PFSK-1 (cell line): Measurements from ENCODE around the gene MIPOL1.

Source experiments
- FOXP2 ChIP-seq: optimal IDR thresholded peaks from 2 replicates; pipeline ENCODE3; 2011; ENCODE audit warnings: borderline replicate concordance, control low read depth, inconsistent platforms; ENCODE audit not compliant: insufficient read depth; ENCODE audit errors: extremely low read length, extremely low read depth
- POLR2AphosphoS5 ChIP-seq: IDR thresholded peaks from 2 replicates; pipeline ENCODE4 v1.6.1; 2012; ENCODE audit warnings: low read depth, mild to moderate bottlenecking, control low read depth, low read length, moderate library complexity
- SIN3A ChIP-seq: IDR thresholded peaks from 2 replicates; pipeline ENCODE4 v1.6.1; 2012; ENCODE audit warnings: mild to moderate bottlenecking, low read length, moderate library complexity, borderline replicate concordance; ENCODE audit not compliant: insufficient read depth
- TAF1 ChIP-seq: IDR thresholded peaks from 2 replicates; pipeline ENCODE4 v1.6.1; 2012; ENCODE audit warnings: low read length, control low read depth, borderline replicate concordance; ENCODE audit not compliant: insufficient read depth
- TF ChIP-seq, protein P1 (sequence below), 2 experiments: IDR thresholded peaks; 2 replicates each; pipeline versions ENCODE4 v1.6.1 to v1.8.0; 2011 to 2012; ENCODE audit warnings: low read depth in 2 of 2, low read length in 2 of 2, control low read depth in 1 of 2, inconsistent platforms in 1 of 2, mild to moderate bottlenecking in 1 of 2, moderate library complexity in 1 of 2; ENCODE audit not compliant: insufficient read depth in 1 of 2

The MIPOL1 gene

DNA sequence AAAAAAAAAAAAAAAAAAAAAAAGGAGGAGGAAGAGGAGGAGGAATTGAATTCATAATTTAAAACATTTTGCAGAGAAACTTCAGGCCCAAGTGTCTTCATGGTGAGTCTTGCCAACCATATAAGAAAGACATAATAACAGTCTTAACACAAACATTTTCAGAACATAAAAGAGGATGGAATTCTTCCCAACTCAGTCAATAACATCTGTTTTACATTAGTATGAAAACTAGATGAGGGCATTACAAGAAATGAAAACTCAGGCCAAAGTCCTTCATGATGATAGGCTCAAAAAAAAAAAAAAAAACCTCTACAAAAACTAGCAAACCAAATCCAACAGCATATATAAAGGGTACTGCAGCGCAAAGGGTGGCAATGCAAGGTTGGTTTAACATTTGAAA is 245.7 kb downstream of the MIPOL1 start:
- TF ChIP-seq FOXP2 (no peak), SIN3A (no peak), POLR2AphosphoS5 (no peak), TAF1 (no peak)
- TF ChIP-seq, protein P1, sequence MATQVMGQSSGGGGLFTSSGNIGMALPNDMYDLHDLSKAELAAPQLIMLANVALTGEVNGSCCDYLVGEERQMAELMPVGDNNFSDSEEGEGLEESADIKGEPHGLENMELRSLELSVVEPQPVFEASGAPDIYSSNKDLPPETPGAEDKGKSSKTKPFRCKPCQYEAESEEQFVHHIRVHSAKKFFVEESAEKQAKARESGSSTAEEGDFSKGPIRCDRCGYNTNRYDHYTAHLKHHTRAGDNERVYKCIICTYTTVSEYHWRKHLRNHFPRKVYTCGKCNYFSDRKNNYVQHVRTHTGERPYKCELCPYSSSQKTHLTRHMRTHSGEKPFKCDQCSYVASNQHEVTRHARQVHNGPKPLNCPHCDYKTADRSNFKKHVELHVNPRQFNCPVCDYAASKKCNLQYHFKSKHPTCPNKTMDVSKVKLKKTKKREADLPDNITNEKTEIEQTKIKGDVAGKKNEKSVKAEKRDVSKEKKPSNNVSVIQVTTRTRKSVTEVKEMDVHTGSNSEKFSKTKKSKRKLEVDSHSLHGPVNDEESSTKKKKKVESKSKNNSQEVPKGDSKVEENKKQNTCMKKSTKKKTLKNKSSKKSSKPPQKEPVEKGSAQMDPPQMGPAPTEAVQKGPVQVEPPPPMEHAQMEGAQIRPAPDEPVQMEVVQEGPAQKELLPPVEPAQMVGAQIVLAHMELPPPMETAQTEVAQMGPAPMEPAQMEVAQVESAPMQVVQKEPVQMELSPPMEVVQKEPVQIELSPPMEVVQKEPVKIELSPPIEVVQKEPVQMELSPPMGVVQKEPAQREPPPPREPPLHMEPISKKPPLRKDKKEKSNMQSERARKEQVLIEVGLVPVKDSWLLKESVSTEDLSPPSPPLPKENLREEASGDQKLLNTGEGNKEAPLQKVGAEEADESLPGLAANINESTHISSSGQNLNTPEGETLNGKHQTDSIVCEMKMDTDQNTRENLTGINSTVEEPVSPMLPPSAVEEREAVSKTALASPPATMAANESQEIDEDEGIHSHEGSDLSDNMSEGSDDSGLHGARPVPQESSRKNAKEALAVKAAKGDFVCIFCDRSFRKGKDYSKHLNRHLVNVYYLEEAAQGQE (IDR thresholded peaks at IDR 0.05; ENCODE audit: insufficient read depth in 1 of 2, low read depth in 2 of 2, low read length in 2 of 2): no peak

DNA sequence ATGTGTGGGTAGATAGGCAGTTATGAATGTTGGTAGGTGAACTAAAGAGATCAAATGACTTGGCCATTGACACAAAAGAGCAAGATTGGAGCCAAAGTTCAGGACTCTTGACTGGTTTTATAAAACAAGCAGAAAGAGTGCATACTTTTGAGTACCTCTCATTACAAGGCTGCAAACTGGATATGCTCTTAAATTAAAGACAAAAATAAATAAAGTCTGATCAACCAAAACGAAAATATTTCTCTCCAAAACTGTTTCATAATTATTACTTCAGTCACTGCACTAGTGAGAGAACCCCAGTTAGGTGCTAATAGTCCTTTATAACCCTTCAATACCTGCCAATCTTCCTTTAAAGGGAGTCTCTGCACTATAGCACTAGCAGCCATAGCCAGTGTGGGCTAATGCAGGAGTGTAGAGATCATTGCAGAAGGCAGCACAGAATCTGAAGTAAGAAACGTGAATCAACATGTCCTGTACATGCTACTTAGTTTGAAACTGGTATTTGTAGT is 250.2 kb downstream of the MIPOL1 start:
- TF ChIP-seq SIN3A: no peak
- no peak for TF ChIP-seq FOXP2
- TF ChIP-seq POLR2AphosphoS5: no peak
- TF ChIP-seq TAF1: no peak
- TF ChIP-seq, protein P1 (IDR thresholded peaks at IDR 0.05; ENCODE audit: insufficient read depth in 1 of 2, low read depth in 2 of 2, low read length in 2 of 2): no peak

DNA sequence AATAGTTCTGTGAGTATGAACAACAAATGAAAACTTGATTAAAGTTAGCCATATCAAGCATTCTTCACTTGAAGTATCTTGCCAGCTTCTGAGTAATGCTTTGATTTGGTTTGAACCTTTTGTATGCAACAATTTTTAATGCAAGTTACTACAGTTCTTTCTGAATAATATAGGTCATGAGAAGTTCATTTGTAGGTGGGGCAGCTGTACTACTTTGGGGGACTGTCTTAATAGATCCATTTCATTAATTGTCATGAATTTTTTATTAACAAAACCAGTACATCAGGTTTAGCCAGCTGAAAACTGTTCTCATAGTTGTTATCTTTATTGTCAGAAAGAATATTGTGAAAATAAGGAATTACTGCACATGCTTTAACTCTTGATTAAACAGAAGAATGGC is 254.6 kb downstream of the MIPOL1 start:
- TF ChIP-seq FOXP2: no peak
- TF ChIP-seq SIN3A: no peak
- TF ChIP-seq POLR2AphosphoS5: no peak
- TF ChIP-seq, protein P1 (IDR thresholded peaks at IDR 0.05; ENCODE audit: insufficient read depth in 1 of 2, low read depth in 2 of 2, low read length in 2 of 2): no peak
- TF ChIP-seq TAF1: no peak

DNA sequence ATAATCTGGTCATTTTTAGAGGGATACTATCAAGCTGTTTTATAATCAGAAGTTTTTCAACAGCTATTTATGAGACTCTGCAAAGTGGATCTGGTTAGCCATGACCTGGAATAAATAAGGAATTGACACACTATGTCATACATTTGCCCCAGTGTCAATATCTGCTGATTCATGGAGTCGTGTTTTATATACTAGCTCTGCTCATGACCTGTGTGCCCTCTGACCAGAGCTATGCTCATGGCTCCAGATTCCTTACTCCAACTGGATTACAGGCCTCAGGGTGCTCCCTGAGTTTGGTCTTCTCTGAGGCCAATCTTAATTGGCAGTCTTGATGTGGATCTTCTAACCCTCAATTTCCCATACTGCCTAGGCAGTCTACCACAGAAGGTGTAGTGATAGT is 256.2 kb downstream of the MIPOL1 start:
- TF ChIP-seq TAF1 (no peak), SIN3A (no peak), FOXP2 (no peak), POLR2AphosphoS5 (no peak)
- TF ChIP-seq, protein P1 (IDR thresholded peaks at IDR 0.05; ENCODE audit: insufficient read depth in 1 of 2, low read depth in 2 of 2, low read length in 2 of 2): no peak

DNA sequence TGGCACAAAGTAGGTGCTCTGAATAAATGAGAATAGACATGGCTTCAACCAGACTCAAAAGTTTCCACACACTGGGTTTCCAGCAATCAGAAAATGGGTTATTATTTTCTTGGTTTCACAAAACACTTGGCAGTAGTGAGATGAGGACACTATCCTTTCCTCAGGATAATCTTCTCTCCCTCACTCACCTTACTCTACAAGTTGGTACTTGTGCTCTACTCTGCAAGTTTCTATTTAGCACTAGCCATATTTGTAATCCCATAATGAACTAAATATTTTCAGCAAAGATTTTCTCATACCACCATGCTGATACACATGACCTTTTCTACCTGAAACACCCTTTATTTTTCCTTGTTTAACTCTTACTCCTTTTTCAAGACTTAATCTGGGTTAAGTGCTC is 259.6 kb downstream of the MIPOL1 start:
- TF ChIP-seq FOXP2: no peak
- no peak for TF ChIP-seq SIN3A
- no peak for TF ChIP-seq POLR2AphosphoS5
- TF ChIP-seq, protein P1 (IDR thresholded peaks at IDR 0.05; ENCODE audit: insufficient read depth in 1 of 2, low read depth in 2 of 2, low read length in 2 of 2): no peak
- no peak for TF ChIP-seq TAF1
